NB4 (cell line): ENCODE results near the gene NR5A1.

ENCODE experiments used
- DNase-seq: peaks from one replicate; pipeline ENCODE4 v3.0.0; 2010; ENCODE audit warnings: low read depth
- H3K4me3 ChIP-seq: one replicate; pipeline ENCODE4 v1.5.1; 2011; ENCODE audit warnings: mild to moderate bottlenecking, low read depth, low read length, moderate library complexity
- CTCF ChIP-seq: IDR thresholded peaks from one replicate; pipeline ENCODE4 v1.5.1; 2012; ENCODE audit warnings: low read depth, low read length
- MAX ChIP-seq: IDR thresholded peaks from 2 replicates; pipeline ENCODE4 v1.6.1; 2011; ENCODE audit warnings: low read depth, low read length
- MYC ChIP-seq: IDR thresholded peaks from 2 replicates; pipeline ENCODE4 v1.6.1; 2011; ENCODE audit warnings: low read depth, low read length
- POLR2A ChIP-seq: IDR thresholded peaks from 2 replicates; pipeline ENCODE4 v1.6.1; 2011; ENCODE audit warnings: mild to moderate bottlenecking; ENCODE audit not compliant: insufficient read length; ENCODE audit errors: extremely low read depth

The NR5A1 gene

GRCh38 chr9:124469011-124469832 is 38.0 kb downstream of the NR5A1 start:
- H3K4me3 ChIP-seq, result no peak overlapping the region
- DNase-seq, result no peak
- no peak for TF ChIP-seq MAX
- no peak for TF ChIP-seq POLR2A
- TF ChIP-seq CTCF, result no peak
- no peak for TF ChIP-seq MYC

DNA sequence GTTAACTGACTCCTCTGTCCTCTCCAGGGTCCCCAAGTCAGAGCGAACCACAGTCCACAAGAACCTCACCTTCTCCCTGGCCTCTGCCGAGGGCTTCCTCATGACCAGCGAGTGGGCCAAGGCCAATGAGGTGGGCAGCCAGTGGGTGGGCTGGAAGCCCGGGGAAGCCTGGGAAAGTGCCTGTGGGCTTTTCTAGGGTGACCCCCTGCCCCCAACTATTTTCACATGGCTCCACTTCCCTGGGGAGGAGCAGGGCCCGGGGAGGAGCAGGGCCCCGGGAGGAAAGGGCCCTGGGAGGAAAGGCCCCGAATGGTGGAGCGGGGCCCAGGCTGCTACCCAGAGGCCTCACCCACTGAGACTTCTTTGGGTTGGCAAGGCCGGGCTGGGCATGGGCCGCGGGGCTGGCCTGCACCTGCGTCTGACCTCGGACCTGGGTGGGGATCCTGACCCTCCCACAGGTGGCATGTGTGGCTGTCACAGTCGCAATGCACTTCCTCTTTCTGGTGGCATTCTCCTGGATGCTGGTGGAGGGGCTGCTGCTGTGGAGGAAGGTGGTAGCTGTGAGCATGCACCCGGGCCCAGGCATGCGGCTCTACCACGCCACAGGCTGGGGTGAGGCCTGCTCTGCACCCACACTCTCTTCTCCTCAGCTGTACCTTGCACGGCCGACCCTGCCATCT is 39.0 kb downstream of the NR5A1 start:
- no peak for TF ChIP-seq CTCF
- no peak for TF ChIP-seq MYC
- TF ChIP-seq POLR2A, result no peak
- no peak for TF ChIP-seq MAX
- no peak overlapping the region for H3K4me3 ChIP-seq
- peak; percentile 41 for DNase-seq

- H3K4me3 ChIP-seq, result no peak overlapping the region
- no peak for DNase-seq
- no peak for TF ChIP-seq MAX
- no peak for TF ChIP-seq MYC
- no peak for TF ChIP-seq POLR2A
- TF ChIP-seq CTCF, result no peak
These were observed 39.7 kb downstream of the NR5A1 start for GRCh38 chr9:124467410-124468060.

- TF ChIP-seq CTCF, result no peak
- no peak for TF ChIP-seq MYC
- TF ChIP-seq MAX, result no peak
- TF ChIP-seq POLR2A, result no peak
These were observed 41.5 kb downstream of the NR5A1 start for GRCh38 chr9:124465736-124466135.

GRCh38 chr9:124462739-124463138 is 44.5 kb downstream of the NR5A1 start:
- DNase-seq, result no peak
- no peak overlapping the region for H3K4me3 ChIP-seq
- TF ChIP-seq POLR2A, result no peak
- no peak for TF ChIP-seq MYC
- TF ChIP-seq CTCF, result no peak
- TF ChIP-seq MAX, result no peak

More at GRCh38 chr9:124465736-124466135, 41.5 kb downstream of the NR5A1 start:
- no peak overlapping the region for H3K4me3 ChIP-seq
- DNase-seq, result no peak
